Measurements from ENCODE around the gene ZFP90.

The ZFP90 gene

DNA sequence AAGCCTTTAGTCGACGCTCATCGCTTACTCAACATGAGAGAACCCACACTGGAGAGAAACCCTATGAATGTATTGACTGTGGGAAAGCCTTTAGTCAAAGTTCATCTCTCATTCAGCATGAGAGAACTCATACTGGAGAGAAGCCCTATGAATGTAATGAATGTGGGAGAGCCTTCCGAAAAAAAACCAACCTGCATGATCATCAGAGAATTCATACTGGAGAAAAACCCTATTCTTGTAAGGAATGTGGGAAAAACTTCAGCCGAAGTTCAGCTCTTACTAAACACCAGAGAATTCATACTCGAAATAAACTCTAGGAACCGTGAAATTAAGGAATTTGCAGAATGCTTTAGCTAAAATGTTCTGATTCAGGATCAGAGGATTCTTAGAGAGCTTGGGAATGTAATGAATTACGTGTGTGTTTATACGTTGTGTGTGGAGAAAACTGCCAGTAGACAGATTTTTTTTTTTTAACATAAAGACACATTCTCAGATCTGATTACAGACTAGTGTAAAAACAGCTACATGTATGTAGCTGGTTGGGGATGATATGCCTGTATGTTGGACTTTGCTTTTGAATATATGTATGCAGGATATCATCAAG lies 25.4 kb downstream of the ZFP90 start:
- intact Hi-C loops (cut with DNase I; ENCODE audit: low total_unique reads) = no loop called here
- no peak overlapping the region for H3K4me3 ChIP-seq
- peaks cover 47 to 66% (median 65%) of the 10 kb centered on the region in 3 donors for H3K36me3 ChIP-seq

DNA sequence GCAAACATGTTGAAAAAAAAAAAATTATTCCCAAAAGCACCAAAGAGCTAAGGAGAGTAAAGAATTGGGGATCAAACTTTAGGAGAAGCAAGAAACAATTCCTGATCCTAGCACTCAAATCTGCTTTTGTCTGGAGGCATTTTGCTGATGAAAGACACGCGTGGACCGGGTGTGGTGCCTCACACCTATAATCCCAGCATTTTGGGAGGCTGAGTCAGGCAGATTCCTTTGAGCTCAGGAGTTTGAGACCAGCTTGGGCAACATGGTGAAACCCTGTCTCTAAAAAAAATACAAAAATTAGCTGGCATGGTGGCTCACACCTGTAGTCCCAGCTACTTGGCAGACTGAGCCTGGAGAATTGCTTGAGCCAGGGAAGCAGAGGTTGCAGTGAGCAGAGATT lies 35.4 kb downstream of the ZFP90 start:
- Histone ChIP-seq H3K36me3 (peaks cover 4 to 28% (median 20%) of the 10 kb centered on the region in 3 donors), H3K27me3 (no peaks in the 10 kb centered on the region), H3K4me3 (no peak overlapping the region), H3K4me1 (no peaks in the 10 kb centered on the region), H3K27ac (no peak overlapping the region), H3K9me3 (peaks cover 20 to 98% (median 79%) of the 10 kb centered on the region in 3 donors)
- TF ChIP-seq, protein P1, sequence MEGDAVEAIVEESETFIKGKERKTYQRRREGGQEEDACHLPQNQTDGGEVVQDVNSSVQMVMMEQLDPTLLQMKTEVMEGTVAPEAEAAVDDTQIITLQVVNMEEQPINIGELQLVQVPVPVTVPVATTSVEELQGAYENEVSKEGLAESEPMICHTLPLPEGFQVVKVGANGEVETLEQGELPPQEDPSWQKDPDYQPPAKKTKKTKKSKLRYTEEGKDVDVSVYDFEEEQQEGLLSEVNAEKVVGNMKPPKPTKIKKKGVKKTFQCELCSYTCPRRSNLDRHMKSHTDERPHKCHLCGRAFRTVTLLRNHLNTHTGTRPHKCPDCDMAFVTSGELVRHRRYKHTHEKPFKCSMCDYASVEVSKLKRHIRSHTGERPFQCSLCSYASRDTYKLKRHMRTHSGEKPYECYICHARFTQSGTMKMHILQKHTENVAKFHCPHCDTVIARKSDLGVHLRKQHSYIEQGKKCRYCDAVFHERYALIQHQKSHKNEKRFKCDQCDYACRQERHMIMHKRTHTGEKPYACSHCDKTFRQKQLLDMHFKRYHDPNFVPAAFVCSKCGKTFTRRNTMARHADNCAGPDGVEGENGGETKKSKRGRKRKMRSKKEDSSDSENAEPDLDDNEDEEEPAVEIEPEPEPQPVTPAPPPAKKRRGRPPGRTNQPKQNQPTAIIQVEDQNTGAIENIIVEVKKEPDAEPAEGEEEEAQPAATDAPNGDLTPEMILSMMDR (IDR thresholded peaks at IDR 0.05) = no peak
- intact Hi-C loops (cut with DNase I; ENCODE audit: low total_unique reads) = no loop called here
- no peak for DNase-seq

More for the DNA sequence above, 25.4 kb downstream of the ZFP90 start:
- TF ChIP-seq, protein P1 (IDR thresholded peaks at IDR 0.05) = no peak
- H3K27ac ChIP-seq = no peak overlapping the region
- no peaks in the 10 kb centered on the region for H3K4me1 ChIP-seq
- H3K27me3 ChIP-seq = no peaks in the 10 kb centered on the region
- H3K9me3 ChIP-seq = peaks cover 50 to 100% (median 98%) of the 10 kb centered on the region in 3 donors
- DNase-seq = no peak

DNA sequence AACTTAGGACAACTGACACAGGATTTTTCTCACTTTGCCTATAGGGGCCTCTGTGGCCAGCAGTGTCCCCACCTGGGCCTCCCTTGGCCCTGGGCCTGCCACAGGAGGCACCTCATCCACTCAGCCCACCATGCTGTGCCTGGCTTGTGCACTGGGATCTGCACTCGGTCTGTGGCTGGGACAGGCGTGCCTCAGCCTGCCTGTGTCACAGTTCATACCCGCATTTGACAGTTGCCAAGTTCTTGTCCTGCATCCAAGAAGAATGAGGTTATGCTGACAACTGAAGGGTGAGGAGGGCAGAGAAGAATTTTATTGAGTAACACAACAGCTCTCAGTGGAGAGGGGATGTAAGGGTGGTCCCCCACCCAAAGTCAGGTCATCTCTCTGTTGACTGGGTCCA lies 36.0 kb downstream of the ZFP90 start:
- no peaks in the 10 kb centered on the region for H3K27me3 ChIP-seq
- no peaks in the 10 kb centered on the region for H3K4me1 ChIP-seq
- intact Hi-C loops (cut with DNase I; ENCODE audit: low total_unique reads) = no loop called here
- TF ChIP-seq, protein P1 (IDR thresholded peaks at IDR 0.05) = no peak
- H3K27ac ChIP-seq = no peak overlapping the region
- no peak overlapping the region for H3K4me3 ChIP-seq
- H3K9me3 ChIP-seq = peaks cover 20 to 96% (median 81%) of the 10 kb centered on the region in 3 donors
- H3K36me3 ChIP-seq = peaks cover 5 to 34% (median 20%) of the 10 kb centered on the region in 3 donors
- DNase-seq = no peak

DNA sequence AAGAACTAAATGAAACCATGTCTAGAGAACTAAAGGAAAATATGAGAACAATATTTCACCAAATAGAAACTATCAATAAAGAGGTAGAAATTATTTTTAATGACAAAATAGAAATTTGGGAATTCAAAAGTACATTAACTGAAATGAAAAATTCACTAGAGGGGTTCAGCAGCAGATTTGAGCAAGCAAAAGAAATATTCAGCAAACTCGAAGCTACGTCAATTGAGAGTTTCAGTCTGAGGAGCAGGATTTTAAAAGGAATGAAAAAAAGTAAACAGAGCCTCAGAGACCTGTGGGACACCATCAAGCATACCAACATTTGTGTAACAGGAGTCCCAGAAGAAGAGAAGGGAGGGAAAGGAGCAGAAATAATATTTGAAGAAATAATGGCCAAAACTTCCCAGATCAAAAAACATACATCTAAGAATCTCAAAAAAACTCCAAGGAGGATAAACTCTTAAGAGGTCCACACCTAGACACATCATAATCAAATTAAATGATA lies 38.3 kb downstream of the ZFP90 start:
- Histone ChIP-seq H3K9me3 (peaks cover 11 to 95% (median 67%) of the 10 kb centered on the region in 3 donors), H3K27ac (no peak overlapping the region), H3K36me3 (peaks cover 9 to 32% (median 16%) of the 10 kb centered on the region in 3 donors), H3K4me1 (no peaks in the 10 kb centered on the region), H3K27me3 (no peaks in the 10 kb centered on the region), H3K4me3 (no peak overlapping the region)
- intact Hi-C loops (cut with DNase I; ENCODE audit: low total_unique reads) = no loop called here
- TF ChIP-seq, protein P1 (IDR thresholded peaks at IDR 0.05) = no peak
- no peak for DNase-seq

DNA sequence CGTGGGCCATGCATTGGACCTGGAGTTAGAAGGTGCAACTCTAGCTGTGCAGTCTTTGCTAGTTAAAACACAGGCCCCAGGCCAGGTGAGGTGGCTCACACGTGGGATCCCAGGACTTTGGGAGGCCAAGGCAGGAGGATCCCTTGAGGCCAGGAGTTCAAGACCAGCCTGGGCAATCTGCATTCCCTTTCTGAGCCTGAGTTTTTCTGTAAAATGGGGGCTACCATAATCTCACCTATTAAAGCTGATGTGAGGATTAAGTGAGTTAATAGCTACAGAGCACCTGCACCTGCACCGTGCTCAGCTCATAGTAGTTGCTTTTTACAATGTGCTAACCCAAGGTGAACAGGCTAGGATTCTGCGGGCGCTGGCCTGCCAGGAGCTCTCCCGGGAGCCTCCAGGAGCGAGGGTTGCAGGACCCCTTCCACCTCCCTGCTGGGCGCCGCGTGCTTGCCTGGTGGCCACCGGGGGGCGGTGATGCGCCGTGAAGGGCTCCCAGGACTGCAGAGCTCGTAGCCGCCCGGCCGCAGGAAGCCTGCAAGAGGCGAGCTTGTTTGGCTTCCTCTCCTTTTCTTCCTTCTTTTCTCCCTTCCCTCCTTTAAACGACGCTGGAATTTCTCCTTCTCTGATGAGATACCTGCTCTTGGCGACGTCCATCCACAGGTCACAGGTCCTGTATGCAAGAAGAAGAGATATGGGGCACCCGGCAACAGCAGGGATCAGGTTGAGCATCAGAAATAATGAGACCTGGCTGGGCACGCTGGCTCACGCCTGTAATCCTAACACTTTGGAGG lies 51.3 kb downstream of the ZFP90 start:
- no peak for DNase-seq
- H3K27me3 ChIP-seq = no peaks in the 10 kb centered on the region
- intact Hi-C loops (cut with DNase I; ENCODE audit: low total_unique reads) = no loop called here
- H3K36me3 ChIP-seq = peaks cover 0 to 5% (median 0%) of the 10 kb centered on the region in 3 donors
- H3K27ac ChIP-seq = no peak overlapping the region
- peaks cover 0 to 35% (median 0%) of the 10 kb centered on the region in 3 donors for H3K9me3 ChIP-seq
- no peaks in the 10 kb centered on the region for H3K4me1 ChIP-seq
- TF ChIP-seq, protein P1 (IDR thresholded peaks at IDR 0.05) = no peak
- no peak overlapping the region for H3K4me3 ChIP-seq
